GM12864 (cell line): ENCODE results near the gene TJP3.

Source experiments
- DNase-seq: peaks from one replicate; pipeline ENCODE4 v3.0.0-alpha.2; 2011; ENCODE audit warnings: low read depth
- H3K4me3 ChIP-seq: 2 replicates; pipeline ENCODE4 v1.5.1; 2011; ENCODE audit warnings: mild to moderate bottlenecking, low read depth, low read length, control low read depth
- CTCF ChIP-seq: IDR thresholded peaks from 2 replicates; pipeline ENCODE4 v1.5.1; 2011; ENCODE audit warnings: low read depth, mild to moderate bottlenecking, moderate library complexity, low read length, control low read depth, inconsistent platforms; ENCODE audit errors: missing control alignments

TJP3 gene

GRCh38 chr19:3774621-3775373, 66.6 kb downstream of the TJP3 start:
- TF ChIP-seq CTCF = no peak
- no peak for DNase-seq
- H3K4me3 ChIP-seq = no peak overlapping the region

- TF ChIP-seq CTCF = no peak
- no peak overlapping the region for H3K4me3 ChIP-seq
- DNase-seq = no peak
Measured at GRCh38 chr19:3775374-3775711, 67.2 kb downstream of the TJP3 start.

GRCh38 chr19:3775831-3776230, 67.6 kb downstream of the TJP3 start:
- TF ChIP-seq CTCF = no peak
- no peak for DNase-seq

GRCh38 chr19:3776479-3777040, 68.4 kb downstream of the TJP3 start:
- no peak overlapping the region for H3K4me3 ChIP-seq
- no peak for TF ChIP-seq CTCF
- no peak for DNase-seq

More at GRCh38 chr19:3775831-3776230, 67.6 kb downstream of the TJP3 start:
- no peak overlapping the region for H3K4me3 ChIP-seq

- no peak for TF ChIP-seq CTCF
- H3K4me3 ChIP-seq = no peak overlapping the region
- no peak for DNase-seq
Measured at GRCh38 chr19:3778104-3778867, 70.1 kb downstream of the TJP3 start.

GRCh38 chr19:3778899-3779723, 70.9 kb downstream of the TJP3 start:
- DNase-seq = no peak
- no peak for TF ChIP-seq CTCF
- no peak overlapping the region for H3K4me3 ChIP-seq
